Vein endothelial cell (primary cell): ENCODE results near the gene NOL6. TPM values are rescaled to one million over a fixed set of nuclear protein-coding genes. Genes with fewer than 3 reads are reported as not detected.

Experiments
- small RNA-seq: library from RNA; depleted of rRNA; stranded (forward); fragments of <200 nt; gene quantifications from one replicate; pipeline ENCODE3, GENCODE V24; 2012
- total RNA-seq: library from RNA; depleted of rRNA; stranded (reverse); fragments of >200 nt; gene quantifications from 2 replicates; pipeline ENCODE4 v1.2.3, GENCODE V29; 2012

Gene NOL6, protein sequence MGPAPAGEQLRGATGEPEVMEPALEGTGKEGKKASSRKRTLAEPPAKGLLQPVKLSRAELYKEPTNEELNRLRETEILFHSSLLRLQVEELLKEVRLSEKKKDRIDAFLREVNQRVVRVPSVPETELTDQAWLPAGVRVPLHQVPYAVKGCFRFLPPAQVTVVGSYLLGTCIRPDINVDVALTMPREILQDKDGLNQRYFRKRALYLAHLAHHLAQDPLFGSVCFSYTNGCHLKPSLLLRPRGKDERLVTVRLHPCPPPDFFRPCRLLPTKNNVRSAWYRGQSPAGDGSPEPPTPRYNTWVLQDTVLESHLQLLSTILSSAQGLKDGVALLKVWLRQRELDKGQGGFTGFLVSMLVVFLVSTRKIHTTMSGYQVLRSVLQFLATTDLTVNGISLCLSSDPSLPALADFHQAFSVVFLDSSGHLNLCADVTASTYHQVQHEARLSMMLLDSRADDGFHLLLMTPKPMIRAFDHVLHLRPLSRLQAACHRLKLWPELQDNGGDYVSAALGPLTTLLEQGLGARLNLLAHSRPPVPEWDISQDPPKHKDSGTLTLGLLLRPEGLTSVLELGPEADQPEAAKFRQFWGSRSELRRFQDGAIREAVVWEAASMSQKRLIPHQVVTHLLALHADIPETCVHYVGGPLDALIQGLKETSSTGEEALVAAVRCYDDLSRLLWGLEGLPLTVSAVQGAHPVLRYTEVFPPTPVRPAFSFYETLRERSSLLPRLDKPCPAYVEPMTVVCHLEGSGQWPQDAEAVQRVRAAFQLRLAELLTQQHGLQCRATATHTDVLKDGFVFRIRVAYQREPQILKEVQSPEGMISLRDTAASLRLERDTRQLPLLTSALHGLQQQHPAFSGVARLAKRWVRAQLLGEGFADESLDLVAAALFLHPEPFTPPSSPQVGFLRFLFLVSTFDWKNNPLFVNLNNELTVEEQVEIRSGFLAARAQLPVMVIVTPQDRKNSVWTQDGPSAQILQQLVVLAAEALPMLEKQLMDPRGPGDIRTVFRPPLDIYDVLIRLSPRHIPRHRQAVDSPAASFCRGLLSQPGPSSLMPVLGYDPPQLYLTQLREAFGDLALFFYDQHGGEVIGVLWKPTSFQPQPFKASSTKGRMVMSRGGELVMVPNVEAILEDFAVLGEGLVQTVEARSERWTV
- total RNA-seq, result 41.2 and 41.5 TPM in 2 replicates

DNA sequence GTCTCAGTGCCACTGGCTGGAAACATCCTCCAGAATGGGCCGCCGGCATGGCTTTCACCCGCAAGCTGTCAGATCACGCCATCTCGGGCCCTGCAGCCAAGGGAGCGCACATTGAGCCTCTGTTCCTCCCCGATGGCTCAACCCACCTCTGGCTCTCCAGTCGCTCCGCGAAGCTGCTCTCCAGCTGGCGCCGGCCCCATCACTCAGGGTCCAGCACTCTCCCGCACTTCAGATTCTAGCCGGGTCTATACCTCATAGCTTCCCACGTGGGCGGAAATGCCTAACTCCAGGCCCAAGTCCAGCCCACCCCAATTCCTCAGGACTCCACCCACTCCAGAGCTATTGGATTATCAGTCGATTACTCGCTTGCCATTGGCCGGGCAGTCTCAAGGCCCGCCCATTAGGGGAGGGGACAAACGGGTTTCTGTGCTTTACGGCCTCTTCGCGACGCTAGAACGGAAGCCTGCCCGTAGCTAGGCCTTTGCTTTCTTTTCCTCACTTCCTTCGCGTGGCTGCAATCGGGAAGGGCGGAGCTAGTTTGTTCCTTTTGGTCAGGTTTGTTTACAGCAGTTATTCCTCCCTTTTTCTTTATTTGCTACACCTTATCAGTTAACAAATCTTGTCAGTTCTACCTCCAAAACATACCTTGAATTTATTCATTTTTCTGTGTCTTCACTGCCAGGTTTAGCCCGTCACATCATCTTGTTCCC, at the start of gene NOL6:
TSS of gene NOL6 (minus strand) at position 282 of the 710 bp plus-strand sequence. CDS start at position 200, 82 bp downstream.

GRCh38 chr9:33446946-33447798, 26.6 kb downstream of the NOL6 start, which contains the start of gene AQP3:
Gene AQP3, minus strand, starts transcription at chr9:33447593. Its CDS starts 63 bp downstream, at chr9:33447530.

Small RNA genes lying within 50 kb of the gene (small RNA-seq; reads per million reads assigned to genes)
- gene AL356218.2, result not detected
- gene MIR6851, result not detected

Other genes starting within 250 kb of the NOL6 start
- gene SPINK4, start 233.8 kb downstream of the NOL6 start, total RNA-seq, result not detected in 2 replicates
- gene BAG1, start 209.2 kb downstream of the NOL6 start, total RNA-seq, result 30.1 and 58.3 TPM in 2 replicates
- gene CHMP5, start 208.9 kb downstream of the NOL6 start, total RNA-seq, result 67.5 and 68.6 TPM in 2 replicates
- 19.3 and 22.2 TPM in 2 replicates for gene NFX1, start 183.4 kb downstream of the NOL6 start, total RNA-seq
- 0.19 TPM in 1 of 2 replicates, not detected in the other for gene AQP7, start 71.4 kb downstream of the NOL6 start, total RNA-seq
- 0.10 TPM in 1 of 2 replicates, not detected in the other for gene AQP3, start 26.3 kb downstream of the NOL6 start, total RNA-seq
- gene ANKRD18B, start 50.3 kb upstream of the NOL6 start, total RNA-seq, result 2.0 and 5.7 TPM in 2 replicates